HG03108 (cell line): ENCODE measurements around the gene GARS1.
"Not testable (repeated sequence)": the region's sequence is repeated elsewhere in the genome, so short reads cannot be mapped to it uniquely, and the experiment has no call there.

Source experiments
- ATAC-seq: cut with Tn5 transposase; IDR thresholded peaks from one replicate; pipeline ENCODE4 v1.9.1; 2021; ENCODE audit warnings: moderate library complexity; ENCODE audit not compliant: unreplicated experiment

GARS1 gene

GRCh38 chr7:30570238-30570637 lies 24.4 kb upstream of the GARS1 start:
- not testable (repeated sequence) for ATAC-seq

DNA sequence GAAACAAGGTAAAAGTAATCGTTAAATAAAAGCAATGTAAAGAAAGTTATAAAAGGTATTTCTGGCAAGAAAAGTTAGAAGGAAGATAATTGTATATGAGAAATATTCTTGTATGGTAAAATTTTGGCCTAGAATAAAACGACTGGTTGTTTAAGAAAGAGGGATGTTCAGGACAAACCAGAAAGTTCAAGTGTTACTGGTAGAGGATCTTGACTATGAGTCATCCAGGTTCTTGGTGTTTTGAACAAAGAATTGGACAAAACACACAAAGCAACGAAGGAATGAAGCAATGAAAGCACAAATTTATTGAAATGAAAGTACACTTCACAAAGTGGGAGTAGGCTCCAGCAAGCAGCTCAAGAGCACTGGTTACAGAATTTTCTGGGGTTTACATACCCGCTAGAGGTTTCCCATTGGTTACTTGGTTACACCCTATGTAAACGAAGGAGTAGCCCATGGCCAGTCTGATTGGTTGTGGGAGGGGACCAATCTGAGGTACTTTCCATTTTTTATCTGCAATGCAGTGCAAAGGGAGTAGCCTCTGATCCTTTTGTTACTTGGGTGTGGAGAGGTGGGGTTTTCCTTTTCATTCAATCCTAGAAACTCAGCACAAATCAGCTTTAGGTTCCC lies 22.4 kb upstream of the GARS1 start:
- ATAC-seq: no peak

GRCh38 chr7:30575910-30576309 lies 18.8 kb upstream of the GARS1 start:
- ATAC-seq: no peak

DNA sequence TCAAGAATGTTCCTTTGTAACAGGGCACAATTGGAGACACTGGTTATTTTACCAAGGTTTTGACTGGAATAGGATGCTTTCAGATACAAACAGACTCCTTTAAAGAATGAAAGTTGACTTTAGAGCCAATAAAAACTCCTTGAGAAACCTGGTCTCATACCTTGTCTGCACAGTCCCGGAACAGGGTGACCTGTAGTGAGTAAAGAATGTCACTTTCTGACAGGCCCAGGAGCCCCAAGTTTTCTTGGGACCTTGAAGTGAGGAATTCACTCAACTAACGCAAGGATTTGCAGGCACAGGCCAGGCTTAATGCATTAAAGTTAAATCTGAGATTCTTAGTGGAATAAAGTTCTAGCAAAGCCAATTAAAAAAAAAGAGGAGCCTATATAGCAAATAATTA lies 11.5 kb upstream of the GARS1 start:
- ATAC-seq: no peak

DNA sequence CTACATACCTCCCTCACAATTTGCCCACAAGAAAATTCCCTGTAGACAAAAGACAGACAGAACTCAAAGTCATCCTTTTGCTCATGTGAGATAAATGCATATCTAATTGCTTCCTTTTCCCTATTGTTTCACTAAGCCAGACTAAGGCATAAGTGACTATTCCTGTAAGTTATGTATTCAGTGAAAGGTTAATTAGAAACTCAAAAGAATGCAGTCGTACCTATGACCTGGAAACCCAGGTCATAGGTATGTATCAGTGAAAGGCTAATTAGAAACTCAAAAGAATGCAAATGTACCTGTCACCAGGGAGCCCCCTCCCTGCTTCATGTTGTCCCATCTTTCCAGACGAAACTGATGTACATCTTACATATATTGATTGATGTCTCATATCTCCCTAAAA lies 10.3 kb upstream of the GARS1 start:
- ATAC-seq: no peak

- ATAC-seq: no peak
Observed at GRCh38 chr7:30584965-30585364, 9.7 kb upstream of the GARS1 start.

- no peak for ATAC-seq
Observed at GRCh38 chr7:30585675-30586074, 9.0 kb upstream of the GARS1 start.

DNA sequence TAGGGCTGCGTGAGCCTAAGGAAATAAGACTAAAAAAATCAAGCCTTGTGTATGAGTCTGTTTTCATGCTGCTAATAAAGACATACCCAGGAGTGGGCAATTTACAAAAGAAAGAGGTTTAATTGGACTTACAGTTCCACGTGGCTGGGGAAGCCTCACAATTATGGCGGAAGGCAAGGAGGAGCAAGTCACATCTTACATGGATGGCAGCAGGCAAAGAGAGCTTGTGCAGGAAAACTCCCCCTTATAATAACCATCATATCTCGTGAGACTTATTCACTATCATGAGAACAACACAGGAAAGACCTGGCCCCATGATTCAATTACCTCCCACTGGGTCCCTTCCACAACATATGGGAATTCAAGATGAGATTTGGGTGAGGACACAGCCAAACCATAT lies 7.1 kb upstream of the GARS1 start:
- ATAC-seq: not testable (repeated sequence)

GRCh38 chr7:30589111-30589510 lies 5.6 kb upstream of the GARS1 start:
- ATAC-seq: no peak

DNA sequence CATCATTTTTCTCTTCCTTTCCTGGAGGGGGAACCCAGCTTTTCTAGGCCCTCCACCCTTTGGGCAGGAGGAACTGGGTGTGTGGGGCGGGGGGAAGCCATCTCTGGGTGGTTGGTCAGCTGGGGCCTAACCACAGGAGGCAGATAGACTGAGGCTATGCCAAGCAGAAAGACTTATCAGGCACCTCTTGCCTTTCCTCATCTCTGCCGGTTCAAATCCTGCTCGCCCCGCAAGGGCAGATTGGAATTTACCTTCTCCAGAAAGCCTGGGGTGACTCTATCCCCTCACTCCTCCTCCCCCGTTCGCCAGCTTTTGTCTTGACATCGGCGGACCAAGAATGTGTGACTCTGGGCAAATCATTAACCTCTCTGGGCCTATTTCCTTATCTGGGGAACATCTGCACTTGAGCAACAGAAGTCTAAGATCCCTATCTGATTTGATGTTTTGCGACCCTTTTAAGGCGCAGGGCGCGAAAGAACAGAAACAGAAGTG lies 584 bp upstream of the GARS1 start:
- peak; percentile 27 for ATAC-seq

- no peak for ATAC-seq
Observed at GRCh38 chr7:30595436-30596013, 847 bp downstream of the GARS1 start.

GRCh38 chr7:30596014-30596641 lies 1.4 kb downstream of the GARS1 start:
- no peak for ATAC-seq

GRCh38 chr7:30596721-30597120 lies 2.0 kb downstream of the GARS1 start:
- ATAC-seq: no peak

GRCh38 chr7:30598121-30598876 lies 3.6 kb downstream of the GARS1 start:
- no peak for ATAC-seq

DNA sequence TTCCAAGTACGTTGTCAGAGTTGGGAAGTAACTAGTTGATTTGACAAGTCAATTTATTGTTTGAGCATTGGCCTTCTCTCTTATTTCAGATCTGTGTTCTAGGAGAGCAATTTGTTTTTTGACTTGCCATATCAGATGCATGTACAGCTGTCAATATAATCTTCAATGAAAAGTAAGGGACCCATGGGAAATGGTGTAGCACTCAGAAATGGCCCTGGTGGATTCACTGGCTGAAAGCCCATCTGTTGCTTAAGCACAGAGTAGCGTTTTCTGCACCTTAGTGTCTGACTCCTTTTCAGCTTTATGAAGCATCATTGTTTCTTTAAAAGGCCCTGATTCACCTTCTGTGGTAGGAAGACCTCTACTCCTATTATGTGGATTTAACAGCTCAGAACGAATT lies 10.2 kb downstream of the GARS1 start:
- ATAC-seq: no peak

GRCh38 chr7:30605832-30606231 lies 11.2 kb downstream of the GARS1 start:
- ATAC-seq: no peak

GRCh38 chr7:30612658-30613265 lies 18.1 kb downstream of the GARS1 start:
- no peak for ATAC-seq

- ATAC-seq: no peak
Observed at GRCh38 chr7:30613366-30614325, 19.0 kb downstream of the GARS1 start.

DNA sequence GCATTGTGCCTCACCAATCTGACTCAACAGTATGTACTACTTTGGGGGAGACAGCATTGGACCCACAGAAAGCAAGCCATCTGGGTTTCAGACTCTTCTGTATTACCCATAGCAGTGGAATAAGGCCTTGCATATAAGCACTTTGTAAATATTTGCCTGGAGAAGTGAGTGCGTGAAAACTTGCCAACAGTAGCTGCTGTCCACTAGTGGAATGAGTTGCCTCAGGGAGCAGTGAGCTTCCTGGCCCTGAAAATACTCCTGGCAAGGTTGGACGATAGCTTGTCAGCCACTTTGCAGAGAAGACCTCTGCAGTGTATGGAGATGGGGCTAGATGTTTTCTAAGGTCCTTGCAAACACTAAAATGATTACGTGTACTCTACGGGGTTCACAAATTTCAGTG lies 21.6 kb downstream of the GARS1 start:
- ATAC-seq: no peak

DNA sequence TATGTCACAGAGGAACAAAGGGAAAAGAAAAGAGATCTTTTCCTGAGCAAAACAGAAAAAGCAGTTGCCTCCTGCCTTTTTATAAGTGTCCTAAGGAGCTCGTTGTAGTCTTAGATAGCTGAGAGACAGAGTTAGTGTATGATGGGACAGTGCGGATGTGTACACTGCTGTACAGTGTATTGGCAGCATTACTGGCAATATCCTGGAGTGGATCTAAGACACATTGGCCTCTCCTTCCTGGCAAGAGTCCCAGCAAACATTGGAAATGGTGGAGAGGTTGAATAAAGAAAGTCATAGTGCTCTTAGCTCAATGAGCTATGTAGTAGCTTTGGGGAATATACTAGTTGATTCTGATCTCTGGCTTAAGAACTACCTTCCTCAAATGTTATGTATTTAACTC lies 22.7 kb downstream of the GARS1 start:
- ATAC-seq: no peak
